Hematopoietic multipotent progenitor cell treated with erythropoietin and hydrocortisone succinate and interleukin-3 and kit ligand, for 4 days (in vitro differentiated cells): ENCODE data around the gene PALD1.
A peak's percentile ranks its signal among the peaks of the same experiment; 100 is the strongest.

Experiments
- DNase-seq: peaks from one replicate; pipeline ENCODE4 v3.0.0-alpha.2; 2015

The PALD1 gene

DNA sequence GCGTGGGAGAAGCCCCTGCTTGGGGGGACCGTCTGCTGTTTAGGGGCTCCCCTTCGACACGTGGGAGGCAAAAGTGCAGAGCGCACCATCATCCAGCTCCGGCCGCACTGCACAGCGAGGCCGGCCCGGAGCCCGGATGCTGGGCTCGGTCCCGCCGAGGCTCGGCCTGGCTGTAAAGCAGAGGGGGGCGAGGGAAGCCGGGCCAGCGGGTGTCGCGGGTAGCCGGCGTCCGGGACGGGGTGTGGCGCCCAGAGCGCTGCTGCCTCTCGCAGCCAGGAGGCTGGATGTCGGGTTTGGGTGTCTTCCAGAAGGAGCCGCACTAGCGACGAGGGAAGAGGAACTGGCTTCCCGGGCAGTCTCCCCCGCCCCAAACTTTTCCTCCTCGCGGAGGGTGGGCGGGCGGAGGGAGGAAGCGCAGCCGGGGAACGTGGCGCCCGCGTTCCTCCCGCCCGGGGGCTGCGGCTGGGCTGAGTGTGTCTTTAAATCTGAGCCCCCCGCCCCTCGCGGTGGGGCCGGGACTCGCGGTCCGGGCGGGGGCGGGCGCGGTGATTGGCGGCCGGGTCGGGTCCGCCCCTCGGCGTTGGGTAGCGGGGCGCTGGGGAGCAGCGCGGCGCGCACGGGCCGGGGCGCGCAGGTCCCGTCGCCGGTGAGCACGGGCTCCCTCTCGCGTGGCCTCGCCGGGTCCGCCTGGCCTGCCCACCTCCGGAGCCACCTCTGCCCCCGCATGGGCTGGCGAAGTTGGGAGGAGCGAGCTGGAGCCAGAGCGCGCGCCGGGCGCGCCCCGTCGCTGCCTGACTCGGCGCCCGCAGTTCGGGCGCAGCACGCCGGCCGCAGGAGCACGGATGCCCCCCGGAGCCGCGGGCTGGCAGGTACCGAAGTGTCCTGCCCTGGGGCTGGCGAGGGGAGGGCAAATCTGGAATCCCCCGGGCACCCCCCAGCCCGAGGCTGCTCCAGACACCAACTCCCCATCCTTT, at the start of gene PALD1:
PALD1 (plus strand) TSS at position 577 of the 974 bp plus-strand sequence. CDS start 47,185 bp downstream, outside the sequence.
- peak; percentile 60 for DNase-seq

DNA sequence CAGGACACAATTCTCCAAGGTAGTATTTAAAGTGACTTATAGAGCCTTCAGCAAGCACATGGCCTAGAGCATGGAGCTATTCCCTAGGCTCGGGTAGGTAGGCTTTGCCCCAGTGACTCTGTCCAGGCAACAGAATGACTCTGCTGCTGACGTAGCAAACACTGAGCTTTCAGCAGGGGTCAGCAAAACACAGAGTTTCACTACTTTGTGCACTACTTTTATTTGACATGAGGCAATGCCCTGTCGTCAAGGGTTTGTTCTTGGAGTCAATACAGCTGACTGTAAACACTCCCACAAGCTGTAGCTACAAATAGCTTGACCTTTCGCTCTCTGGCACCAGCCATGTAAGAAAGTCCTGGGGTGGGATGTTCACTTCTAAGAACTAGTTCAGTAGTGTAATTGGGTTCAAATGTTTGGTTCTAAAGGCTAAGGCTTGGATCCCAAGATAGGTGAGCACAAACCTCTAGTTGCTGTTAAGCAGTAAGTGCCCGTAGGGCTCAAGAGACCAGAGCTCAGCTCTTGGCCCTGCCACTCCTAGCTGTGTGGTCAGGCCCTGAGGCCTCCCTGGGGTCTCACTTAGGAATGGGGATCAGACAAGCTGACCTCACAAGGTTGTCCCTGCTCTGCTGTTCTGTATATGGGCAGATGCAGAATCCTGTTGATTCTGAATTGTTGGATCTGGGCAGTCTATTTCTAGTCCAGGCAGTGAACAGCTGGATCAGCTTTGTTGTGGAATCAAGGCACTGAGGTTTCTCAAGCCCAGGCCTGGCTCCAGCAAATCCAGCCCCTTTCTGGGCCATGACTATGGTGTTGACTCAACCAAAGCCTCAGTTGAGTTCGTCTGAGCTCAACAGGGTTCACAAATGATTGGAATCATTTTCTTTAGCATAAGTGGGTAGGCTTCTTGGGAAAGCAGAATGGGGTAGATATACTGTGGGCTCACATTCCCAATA, 47.8 kb upstream of the PALD1 start:
- no peak for DNase-seq

DNA sequence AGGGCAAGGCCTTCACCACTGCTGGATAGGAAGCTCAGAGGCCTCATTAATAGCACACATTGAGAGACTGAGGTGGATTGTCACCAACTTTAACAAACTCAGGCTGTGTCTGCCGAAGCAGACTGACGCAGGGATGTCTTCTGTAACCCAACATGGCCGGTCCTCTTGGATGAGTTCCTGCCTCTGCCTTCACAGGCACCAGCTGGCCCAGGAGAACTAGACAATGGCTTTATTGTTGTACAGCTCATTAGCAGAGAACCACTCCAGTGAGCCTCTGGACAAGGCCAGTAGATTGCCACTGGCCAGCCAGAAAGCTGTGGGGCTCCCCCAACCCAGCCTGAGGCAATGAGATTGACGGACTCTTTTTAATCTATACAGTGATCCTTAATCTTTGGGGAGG, 46.5 kb upstream of the PALD1 start:
- no peak for DNase-seq

DNA sequence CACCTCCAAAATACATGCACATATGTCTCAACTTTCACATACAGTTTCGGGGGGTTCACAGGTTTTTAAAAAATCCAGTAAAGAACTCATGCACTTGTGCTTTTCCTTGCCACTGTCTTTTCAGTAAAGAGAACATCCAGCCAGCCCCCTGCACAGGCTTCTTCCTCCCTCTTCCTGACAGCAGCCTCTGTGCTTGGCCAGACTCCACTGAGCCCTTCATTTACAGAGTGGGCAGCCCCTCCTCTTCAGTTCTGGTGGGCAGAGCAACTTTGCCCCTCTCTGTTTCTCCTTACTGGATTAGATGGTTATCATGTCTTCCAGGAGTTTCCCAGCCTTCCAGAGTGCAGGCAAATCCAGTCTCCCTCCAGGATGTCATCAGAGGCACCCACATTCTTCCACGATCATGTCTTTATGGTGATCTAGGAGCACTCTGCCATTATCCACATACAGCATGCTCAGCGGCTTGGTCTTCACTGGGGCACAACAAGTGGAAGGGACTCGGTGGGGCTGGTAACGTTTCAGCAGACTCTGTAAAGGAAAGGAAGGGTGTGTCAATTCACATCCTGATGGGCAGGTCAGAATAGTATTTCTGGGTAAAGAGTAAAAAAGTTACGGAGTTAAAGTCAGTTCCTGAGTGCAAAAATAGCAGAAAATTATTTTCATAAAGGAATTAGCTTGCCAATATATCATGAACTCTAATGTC, 45.9 kb upstream of the PALD1 start:
- DNase-seq = peak; percentile 31

DNA sequence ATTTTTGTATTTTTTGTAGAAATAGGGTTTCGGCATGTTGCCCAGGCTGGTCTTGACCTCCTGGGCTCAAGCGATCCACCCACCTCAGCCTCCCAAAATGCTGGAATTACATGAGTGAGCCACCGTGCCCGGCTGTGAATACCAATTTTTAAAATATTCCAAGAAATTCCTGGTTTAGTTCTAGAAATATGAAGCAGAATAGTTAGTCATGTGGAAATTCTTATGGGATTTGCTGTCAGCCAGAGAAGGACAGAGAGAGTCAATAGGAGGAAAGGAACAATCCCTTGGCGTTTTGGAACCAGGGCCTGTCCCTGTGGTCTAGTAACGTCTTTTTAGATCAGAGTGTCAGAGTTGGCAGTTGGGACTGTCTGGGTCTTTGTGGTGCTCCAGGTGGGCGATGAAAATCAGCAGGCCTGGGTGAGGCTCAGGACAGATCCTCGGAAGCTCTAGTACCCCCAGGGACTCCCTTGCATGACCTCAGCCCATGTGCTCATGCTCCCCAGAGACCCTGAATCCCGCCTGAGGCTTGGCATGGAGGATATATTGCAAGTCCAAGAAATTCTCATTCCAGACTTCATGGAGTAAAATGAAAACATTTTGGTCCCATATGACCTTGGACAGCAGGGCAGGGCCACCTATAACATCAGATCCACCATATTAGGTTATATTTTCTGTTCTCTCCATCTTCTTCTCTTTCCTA, 44.8 kb upstream of the PALD1 start:
- DNase-seq = no peak

DNA sequence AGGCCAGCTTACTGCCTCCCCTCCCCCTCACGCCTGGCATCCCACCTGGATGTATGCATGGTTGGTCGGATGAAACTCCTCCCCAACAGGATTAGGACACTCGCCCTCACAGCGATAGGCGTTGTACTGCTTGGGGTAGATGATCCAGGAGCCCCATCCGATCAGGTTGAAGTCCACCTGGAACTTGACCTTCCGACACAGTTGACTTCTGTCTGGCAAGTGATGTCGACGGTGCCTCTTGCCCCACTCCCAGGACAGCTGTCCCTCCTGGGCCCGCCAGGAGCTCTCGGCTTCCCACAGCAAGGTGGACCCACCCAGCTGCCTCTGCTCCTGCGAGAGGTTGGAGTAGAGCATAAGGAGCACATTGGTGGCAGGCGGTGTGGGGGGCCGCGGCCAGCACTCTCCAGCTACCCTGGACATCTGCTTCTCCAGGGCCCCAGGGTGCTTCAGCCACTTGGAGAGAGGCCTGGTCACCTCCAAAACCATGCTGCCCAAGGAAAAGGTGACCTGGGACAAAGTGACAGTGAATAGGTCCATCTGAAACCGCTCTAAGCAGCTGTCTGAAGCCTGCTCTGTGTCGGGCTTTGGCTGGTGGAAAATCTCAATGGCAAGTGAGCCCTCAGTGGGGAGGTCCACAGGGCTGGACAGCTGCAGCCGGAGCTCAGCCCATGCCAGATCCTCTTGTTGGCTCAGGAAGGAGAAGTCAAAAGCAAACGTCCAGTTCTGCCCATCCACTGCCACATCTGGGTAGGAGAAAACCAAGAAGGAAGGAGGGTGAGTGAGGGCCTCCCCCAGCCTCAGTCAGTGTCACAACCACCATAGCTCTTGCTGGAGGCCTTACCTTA, 43.1 kb upstream of the PALD1 start:
- DNase-seq = no peak

DNA sequence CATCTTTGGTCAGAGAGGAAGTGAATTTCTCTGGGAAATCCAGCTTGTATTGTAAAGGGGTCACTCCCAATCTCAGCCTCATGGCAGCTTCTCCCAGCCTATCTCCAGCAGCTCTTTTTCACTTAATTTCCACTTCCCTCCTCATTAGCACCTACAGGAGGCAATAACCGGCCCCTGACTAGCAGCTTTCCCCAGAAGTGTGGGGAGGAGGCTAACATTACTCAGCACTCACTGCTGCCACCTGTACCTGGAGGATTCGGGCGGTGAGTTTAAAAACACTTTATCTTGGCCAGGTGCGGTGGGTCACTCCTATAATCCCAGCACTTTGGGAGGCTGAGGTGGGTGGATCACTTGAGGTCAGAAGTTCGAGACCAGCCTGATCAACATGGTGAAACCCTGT, 40.8 kb upstream of the PALD1 start:
- DNase-seq = no peak

DNA sequence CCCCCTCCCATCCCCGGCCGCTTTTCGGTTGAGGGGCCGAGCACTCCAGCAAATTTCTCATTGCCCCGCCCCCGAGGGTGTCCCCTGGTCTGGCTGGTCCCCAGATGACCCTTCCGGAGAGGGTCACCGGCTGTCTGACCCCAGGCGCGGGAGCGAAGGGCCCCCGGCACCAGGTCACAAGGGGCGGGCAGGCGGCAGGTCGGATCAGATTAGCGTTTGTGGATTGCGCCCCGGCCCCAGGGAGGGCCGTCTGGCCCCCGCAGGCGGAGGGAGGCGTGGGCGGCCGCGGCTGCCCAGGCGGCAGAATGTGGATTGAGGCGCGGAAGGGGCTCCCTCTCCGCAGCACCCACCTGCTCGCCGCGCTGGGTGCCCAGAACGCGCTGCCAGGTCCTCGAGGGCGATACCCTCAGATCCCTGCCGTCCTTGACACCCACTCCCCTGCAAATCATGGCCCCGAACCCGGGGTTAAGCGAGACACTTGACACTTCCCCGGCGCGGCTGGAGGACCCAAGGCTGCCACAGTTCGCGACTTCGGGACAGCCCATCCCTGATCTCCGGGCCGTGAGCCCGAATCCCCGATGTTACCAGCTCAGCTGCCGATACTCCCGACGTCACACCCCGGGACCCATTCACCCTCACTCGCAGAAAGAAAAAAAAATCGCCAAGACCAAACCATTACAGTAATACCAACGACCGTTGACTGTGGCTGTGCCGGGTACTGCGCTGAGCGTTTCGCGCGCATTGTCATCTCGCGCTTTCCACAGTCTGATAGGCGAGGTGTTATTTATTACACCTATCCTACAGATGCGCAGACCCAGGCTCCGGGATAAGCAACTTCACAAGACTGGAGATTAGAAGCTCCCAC, 38.0 kb upstream of the PALD1 start:
- DNase-seq = peak; percentile 36

DNA sequence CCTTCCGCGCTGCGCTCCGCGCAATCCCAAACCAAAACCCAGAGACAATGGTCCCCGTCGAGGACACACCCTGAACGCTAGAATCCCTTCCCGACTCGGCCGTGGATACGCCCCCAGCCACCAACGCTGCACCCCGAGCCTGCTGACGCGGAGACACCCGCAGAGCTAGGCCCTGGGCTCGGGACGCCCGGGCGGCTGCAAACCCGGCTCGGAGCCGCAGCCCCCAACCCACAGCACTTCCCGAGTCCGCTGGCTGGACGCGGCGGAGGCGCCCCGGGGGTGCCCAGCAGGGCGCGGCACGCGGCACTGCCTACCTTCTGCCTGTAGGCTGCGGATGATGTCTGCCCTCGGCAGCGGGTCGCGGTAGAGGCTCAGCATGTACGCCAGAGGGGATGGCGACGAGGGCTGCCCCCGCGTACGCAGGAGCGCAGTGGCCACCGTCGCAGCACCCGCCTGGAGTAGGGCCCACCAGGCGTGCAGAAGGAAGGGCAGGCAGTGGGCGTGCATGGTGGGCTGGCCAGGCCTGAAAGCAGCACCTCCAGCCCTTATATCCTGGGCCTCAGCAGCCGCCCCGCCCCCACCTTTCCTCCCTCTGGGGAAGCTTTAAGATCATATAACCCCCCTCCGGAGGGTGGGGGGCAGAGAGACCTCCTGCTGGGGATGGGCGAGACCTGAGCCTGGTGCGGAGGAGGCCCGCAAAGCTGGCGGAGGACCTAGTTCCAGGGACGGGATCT, 37.2 kb upstream of the PALD1 start, which contains the start of gene NODAL:
NODAL (minus strand) TSS at position 521 of the 734 bp plus-strand sequence; CDS start at position 507, 14 bp downstream.
- no peak for DNase-seq

DNA sequence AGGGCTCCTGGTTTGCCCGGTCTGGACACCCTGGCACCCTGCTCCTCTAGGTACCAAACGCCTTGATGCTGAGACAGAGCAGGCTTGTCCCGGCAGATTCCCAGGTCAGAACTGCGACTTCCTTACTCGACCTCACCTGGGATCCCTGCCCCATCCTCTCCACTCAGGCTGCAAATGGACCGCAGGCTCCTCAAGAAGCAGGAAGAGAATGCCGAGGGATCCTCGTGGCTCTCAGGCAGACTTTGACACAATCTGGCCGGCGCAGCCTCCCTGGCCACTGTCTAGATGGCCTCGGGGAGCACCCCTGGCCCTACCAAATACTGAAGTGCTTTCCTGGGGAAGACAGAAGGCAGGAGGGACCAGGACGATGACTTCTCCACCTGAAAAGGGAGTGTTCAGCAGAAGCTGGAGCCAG, 36.7 kb upstream of the PALD1 start:
- no peak for DNase-seq

DNA sequence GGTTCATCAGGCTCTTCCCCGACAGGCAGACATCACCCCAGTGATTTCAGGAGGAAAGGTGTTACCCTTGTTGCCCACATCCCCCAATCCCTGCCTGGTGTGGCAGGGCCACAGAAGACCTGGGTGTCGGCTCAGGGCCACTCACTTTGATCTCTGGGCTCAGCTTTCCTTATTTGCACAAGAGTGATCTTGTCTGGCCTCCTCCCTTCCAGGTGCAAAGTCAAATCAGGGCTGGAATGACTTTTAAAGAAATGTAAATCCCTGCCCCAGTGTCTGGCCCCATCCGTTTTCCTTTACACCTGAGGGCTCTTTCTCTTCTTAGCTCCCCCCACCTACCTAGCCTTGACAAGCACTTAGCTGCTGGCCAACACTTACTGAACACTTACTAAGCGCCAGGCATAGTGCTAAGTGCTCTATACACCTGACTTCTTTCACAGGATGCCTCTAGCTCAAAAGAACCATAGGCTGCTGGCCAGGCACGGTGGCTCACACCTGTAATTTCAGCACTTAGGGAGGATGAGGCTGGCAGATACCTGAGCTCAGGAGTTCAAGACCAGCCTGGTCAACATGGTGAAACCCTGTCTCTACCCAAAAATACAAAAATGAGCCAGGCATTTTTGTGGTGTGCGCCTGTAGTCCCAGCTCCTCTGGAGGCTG, 36.1 kb upstream of the PALD1 start:
- DNase-seq = no peak

DNA sequence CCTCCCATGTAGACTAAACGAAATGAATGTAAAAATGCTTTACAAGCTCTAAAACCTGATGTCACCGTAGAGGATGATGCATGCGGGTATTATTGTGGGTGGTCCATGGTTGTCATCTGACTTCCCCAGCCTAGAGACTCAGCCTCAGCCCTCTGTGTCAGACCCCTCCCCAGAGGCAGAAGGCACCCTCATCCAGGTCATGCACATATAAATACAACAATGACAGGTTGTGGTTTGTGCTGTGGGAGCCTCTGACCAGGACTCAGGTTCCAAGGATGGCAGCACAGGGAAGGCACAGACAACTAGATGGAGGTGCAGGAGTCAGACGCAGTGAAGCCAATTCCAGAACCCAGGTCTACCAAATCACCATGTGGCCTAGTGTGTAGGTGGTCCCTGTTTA, 33.8 kb upstream of the PALD1 start:
- no peak for DNase-seq

DNA sequence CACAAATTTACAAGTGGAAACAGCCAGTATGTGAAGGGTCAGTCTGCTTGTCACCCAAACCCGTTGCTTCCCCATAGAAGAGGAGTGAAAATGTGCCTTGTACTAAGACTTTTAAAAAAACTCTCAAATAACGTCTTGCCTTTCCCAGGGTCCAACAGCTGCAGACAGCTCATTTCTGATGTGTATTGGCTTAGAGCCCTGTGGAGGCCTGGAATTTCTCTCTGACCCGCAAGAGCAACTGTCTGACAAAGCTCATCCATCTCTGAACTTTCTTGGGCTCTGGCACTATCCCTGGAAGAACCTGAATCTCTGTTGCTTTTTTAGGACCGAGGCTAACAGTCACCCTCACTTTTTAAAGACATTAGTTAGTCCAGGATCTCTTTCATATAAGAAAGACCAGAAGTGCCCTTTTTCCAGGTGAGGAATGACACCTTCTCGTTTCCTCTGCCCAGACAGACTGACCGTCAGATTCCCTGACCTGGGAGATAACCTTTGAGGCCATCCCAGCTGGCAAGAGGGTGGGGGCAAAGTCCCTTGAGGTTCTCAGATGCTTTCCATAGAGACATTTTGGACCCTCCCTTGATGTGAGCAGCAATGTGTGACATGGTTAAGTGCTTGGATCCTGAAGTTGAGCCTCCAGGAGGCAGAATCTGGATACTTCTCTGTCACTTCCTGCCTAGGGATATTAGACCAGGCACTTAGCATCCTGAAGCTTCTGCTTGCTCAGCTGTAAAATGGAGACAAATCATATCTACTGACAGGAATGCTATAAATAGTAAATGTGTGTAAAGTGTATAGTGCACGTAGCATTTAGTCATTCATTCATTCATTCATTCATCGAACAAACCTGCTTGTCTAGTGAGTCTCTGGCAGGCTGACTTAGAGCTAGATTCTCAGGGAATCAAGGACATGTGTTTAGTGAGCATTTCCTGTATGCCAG, 32.6 kb upstream of the PALD1 start:
- DNase-seq = no peak

DNA sequence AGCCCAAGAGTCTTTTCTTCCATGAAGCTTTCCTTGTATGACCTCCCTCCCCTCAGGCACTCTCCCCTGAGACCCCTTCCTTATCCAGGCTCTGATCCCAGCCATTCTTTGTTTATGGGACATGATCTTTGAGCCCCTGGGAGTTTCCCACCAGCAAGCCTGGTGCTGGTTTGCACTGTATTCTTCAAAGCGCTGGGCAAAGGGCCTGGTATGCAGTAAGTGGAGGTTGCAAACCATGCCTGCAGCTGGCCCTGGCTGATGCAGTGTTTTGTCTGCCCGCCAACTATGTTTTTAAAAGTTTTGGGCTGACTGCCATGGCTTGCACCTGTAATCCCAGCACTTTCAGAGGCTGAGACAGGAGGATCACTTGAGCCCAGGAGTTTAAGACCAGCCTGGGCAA, 30.3 kb upstream of the PALD1 start:
- no peak for DNase-seq

DNA sequence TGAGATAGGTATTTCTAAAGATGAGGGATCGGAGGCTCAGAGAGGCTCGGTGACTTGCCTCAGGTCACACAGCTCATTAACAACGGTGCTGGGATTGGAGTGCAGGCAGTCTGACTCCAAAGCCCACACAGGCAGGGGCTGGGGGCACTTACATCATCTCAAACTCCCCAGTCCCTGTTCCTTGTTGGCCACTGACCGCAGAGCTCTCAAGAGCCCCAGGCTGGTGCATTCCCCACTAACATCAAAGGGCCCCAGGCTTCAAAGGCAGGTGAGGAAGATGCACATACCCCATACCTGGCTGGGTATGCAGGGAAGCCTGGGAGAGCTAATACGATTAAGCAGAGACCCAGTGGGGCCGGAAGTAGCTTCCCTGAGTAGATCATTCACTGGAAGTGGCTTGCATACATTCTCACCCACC, 23.3 kb upstream of the PALD1 start:
- no peak for DNase-seq

DNA sequence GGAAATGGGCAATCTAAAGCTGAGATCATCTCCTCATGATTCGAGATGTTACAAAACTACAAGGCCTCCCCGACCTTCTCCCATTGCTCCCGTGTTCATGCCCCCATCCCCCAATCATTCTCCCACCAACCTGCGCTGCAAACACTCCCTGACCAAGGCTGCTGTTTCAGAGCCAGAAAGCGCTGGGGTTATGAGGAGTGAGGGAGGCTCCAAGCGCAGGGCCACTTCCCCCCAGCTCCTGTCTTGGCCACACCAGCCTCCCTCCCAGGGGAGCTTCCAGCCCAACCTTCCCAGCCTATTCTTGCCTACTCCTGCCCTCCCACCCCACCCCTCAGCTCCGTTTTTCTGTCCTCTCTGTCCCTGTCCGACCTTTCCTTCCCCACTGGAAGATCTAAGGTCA, 22.4 kb upstream of the PALD1 start:
- DNase-seq = no peak

DNA sequence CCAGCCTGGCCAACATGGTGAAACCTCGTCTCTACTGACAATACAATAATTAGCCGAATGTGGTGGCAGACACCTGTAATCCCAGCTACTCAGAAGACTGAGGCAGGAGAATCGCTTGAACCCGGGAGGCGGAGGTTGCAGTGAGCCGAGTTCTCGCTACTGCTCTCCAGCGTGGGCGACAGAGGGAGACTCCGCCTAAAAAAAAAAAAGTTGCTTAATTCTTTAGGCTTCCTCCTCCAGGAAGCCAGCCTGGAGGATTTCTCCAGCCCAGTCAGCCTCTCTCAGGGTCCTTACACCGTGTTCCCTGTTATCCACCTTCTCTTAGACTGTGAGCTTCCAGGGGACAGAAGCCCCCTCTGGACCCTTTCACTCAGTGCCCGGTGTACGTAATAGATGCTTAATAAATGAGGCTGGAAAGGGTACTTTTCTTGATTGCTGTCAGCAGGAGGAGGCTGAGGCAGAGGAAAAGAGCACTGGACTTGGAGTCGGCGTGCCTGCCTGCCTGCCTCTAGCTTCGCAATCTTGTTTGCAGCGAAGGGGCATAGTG, 20.7 kb upstream of the PALD1 start:
- no peak for DNase-seq
